Naive thymus-derived CD4-positive, alpha-beta T cell (primary cell): ENCODE measurements around the gene WBP2NL. TPM values are rescaled to one million over a fixed set of nuclear protein-coding genes. Genes with fewer than 3 reads are reported as not detected.
A peak's percentile ranks its signal among the peaks of the same experiment; 100 is the strongest.

Source experiments
- ATAC-seq: fragments of 150-1000 bp; cut with Tn5 transposase; 2 replicates; pipeline ENCODE4 v1.10.0; 2021; ENCODE audit warnings: mild to moderate bottlenecking, moderate library complexity
- CTCF ChIA-PET: fragments of 350-600 bp; sonication (Branson Sonifier 250); formaldehyde crosslinking; loops from one replicate; lab custom pipeline; 2021; ENCODE audit warnings: antibody characterized with exemption; lab: Charles Lee
- POLR2A ChIA-PET: fragments of 350-600 bp; sonication (Branson Sonifier 250); formaldehyde crosslinking; loops from one replicate; lab custom pipeline; 2021; ENCODE audit warnings: antibody characterized with exemption, inconsistent platforms; lab: Charles Lee
- DNase-seq, 9 donors: peaks; one replicate each; pipeline versions ENCODE4 v3.0.0 to v3.0.0-alpha.2; 2020 to 2022; ENCODE audit warnings: mixed read lengths in 1 of 9
- H3K27ac ChIP-seq: one replicate; pipeline ENCODE4 v1.7.0; 2013; ENCODE audit warnings: mild to moderate bottlenecking, low read depth, low read length, moderate library complexity
- H3K27me3 ChIP-seq, 2 donors: one replicate each; pipeline ENCODE4 v1.7.0; 2013; ENCODE audit warnings: low read length in 2 of 2, mild to moderate bottlenecking in 2 of 2, moderate library complexity in 2 of 2; ENCODE audit not compliant: control insufficient read depth in 2 of 2, insufficient read depth in 2 of 2
- H3K36me3 ChIP-seq, 3 experiments: 1 replicate in 2 of 3; 2 replicates in 1 of 3; pipeline ENCODE4 v1.7.0; 2013; ENCODE audit warnings: low read length in 3 of 3, mild to moderate bottlenecking in 3 of 3, moderate library complexity in 1 of 3; ENCODE audit not compliant: insufficient read depth in 3 of 3, control insufficient read depth in 2 of 3
- H3K4me1 ChIP-seq, 2 donors: one replicate each; pipeline ENCODE4 v1.7.0; 2013; ENCODE audit warnings: low read length in 2 of 2, mild to moderate bottlenecking in 2 of 2, moderate library complexity in 1 of 2; ENCODE audit not compliant: control insufficient read depth in 2 of 2, insufficient read depth in 2 of 2
- H3K4me3 ChIP-seq: 2 replicates; pipeline ENCODE4 v1.7.0; 2013; ENCODE audit warnings: mild to moderate bottlenecking, low read length
- H3K9me3 ChIP-seq, 3 experiments: 1 replicate in 2 of 3; 2 replicates in 1 of 3; pipeline ENCODE4 v1.7.0; 2013; ENCODE audit warnings: low read length in 3 of 3; ENCODE audit not compliant: control insufficient read depth in 2 of 3
- H3K27ac Mint-ChIP-seq, 9 donors: one replicate each; pipeline ENCODE4 v1.8.0; 2020 to 2022; ENCODE audit warnings: mixed read lengths in 9 of 9, mild to moderate bottlenecking in 8 of 9, moderate library complexity in 5 of 9, inconsistent platforms in 2 of 9
- H3K27me3 Mint-ChIP-seq, 5 donors: one replicate each; pipeline ENCODE4 v1.8.0; 2021 to 2022; ENCODE audit warnings: mixed read lengths in 5 of 5, mild to moderate bottlenecking in 1 of 5
- H3K36me3 Mint-ChIP-seq, 5 donors: one replicate each; pipeline ENCODE4 v1.8.0; 2020 to 2022; ENCODE audit warnings: mixed read lengths in 5 of 5, mild to moderate bottlenecking in 3 of 5, inconsistent platforms in 1 of 5
- H3K4me1 Mint-ChIP-seq, 7 donors: one replicate each; pipeline ENCODE4 v1.8.0; 2020 to 2022; ENCODE audit warnings: mixed read lengths in 7 of 7, mild to moderate bottlenecking in 3 of 7, inconsistent platforms in 1 of 7
- H3K4me3 Mint-ChIP-seq, 10 donors: one replicate each; pipeline ENCODE4 v1.8.0; 2020 to 2022; ENCODE audit warnings: mild to moderate bottlenecking in 10 of 10, mixed read lengths in 10 of 10, moderate library complexity in 6 of 10, inconsistent platforms in 2 of 10
- H3K9me3 Mint-ChIP-seq, 11 donors: one replicate each; pipeline ENCODE4 v1.8.0; 2020 to 2022; ENCODE audit warnings: mixed read lengths in 11 of 11, mild to moderate bottlenecking in 4 of 11, inconsistent platforms in 1 of 11, moderate library complexity in 1 of 11
- intact Hi-C, 2 donors: fragments of 100-400 bp; cut with micrococcal nuclease; formaldehyde crosslinking; loops; one replicate each; pipeline ENCODE4 v1.15.1; 2023
- polyA plus RNA-seq, 2 donors: library from polyadenylated mRNA; unstranded; fragments of 300-500 nt; fragmentation: Illumina TruSeq; gene quantifications; one replicate each; pipeline ENCODE4 v1.2.3, GENCODE V29; 2021
- total RNA-seq, 6 experiments: library from RNA in 5 of 6; stranded (reverse) in 5 of 6; gene quantifications; 1 replicate in 5 of 6; 2 replicates in 1 of 6; pipeline ENCODE4 v1.2.3 and lab custom pipeline; 2021 to 2026

WBP2NL gene
- total and polyA plus RNA-seq, 7 experiments from 2014 or later: 0.43 to 5.7 (median 2.7) TPM; not detected in 1

DNA sequence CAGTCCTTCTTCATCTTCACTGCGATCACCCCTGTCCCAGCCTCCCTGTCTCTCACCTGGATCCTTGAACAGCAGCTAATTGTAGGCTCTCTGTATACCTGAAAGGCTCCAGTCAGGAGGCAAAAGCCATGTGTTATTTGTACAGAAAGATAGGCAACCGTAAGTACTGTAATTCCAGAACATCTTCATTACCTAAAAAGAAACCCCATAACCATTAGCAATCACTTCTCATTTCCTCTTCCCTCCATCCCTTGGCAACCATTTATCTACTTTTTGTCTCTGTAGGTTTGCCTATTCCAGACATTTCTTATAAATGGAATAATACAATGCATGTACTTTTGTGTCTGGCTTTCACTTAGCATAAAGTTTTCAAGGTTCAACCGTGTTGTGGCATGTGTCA lies 54.2 kb downstream of the WBP2NL start:
- H3K27ac Mint-ChIP-seq: peak overlapping the region in 2 of 9 donors; percentile 16 to 24
- no peaks in the 10 kb centered on the region for H3K4me1 ChIP-seq
- CTCF ChIA-PET: no interaction called here

GRCh38 chr22:42056757-42057511 lies 58.3 kb downstream of the WBP2NL start:
- Mint-ChIP-seq H3K27ac (no peak overlapping the region), H3K36me3 (peaks cover 18 to 51% (median 34%) of the 10 kb centered on the region in 5 donors), H3K9me3 (peaks cover 5 to 23% (median 12%) of the 10 kb centered on the region in 11 donors), H3K4me3 (no peak overlapping the region), H3K27me3 (no peaks in the 10 kb centered on the region), H3K4me1 (peaks cover 0 to 2% (median 0%) of the 10 kb centered on the region in 7 donors)
- Histone ChIP-seq H3K4me3 (no peak overlapping the region), H3K9me3 (peaks cover 0 to 8% (median 4%) of the 10 kb centered on the region in 3 experiments), H3K4me1 (no peaks in the 10 kb centered on the region), H3K36me3 (peaks cover 0 to 30% (median 2%) of the 10 kb centered on the region in 3 experiments), H3K27ac (no peak overlapping the region), H3K27me3 (no peaks in the 10 kb centered on the region)
- intact Hi-C loops: no loop called here
- DNase-seq: no peak
- no peak for ATAC-seq
- CTCF ChIA-PET: no interaction called here
- POLR2A ChIA-PET: interaction anchor here (1.2 kb wide), 1 partner anchor 34 kb away, joined by 4 read pairs; the partner anchor contains the start of gene NDUFA6

More for the DNA sequence above, 54.2 kb downstream of the WBP2NL start:
- Histone ChIP-seq H3K36me3 (no peaks in the 10 kb centered on the region), H3K27me3 (no peaks in the 10 kb centered on the region), H3K4me3 (no peak overlapping the region), H3K27ac (no peak overlapping the region), H3K9me3 (peaks cover 0 to 8% (median 4%) of the 10 kb centered on the region in 3 experiments)
- POLR2A ChIA-PET: no interaction called here
- DNase-seq (no peak), ATAC-seq (no peak)
- Mint-ChIP-seq H3K4me3 (no peak overlapping the region), H3K36me3 (peaks cover 8 to 17% (median 9%) of the 10 kb centered on the region in 5 donors), H3K9me3 (peaks cover 0 to 19% (median 11%) of the 10 kb centered on the region in 11 donors), H3K27me3 (no peaks in the 10 kb centered on the region), H3K4me1 (peaks cover 0 to 2% (median 0%) of the 10 kb centered on the region in 7 donors)
- intact Hi-C loops: no loop called here

DNA sequence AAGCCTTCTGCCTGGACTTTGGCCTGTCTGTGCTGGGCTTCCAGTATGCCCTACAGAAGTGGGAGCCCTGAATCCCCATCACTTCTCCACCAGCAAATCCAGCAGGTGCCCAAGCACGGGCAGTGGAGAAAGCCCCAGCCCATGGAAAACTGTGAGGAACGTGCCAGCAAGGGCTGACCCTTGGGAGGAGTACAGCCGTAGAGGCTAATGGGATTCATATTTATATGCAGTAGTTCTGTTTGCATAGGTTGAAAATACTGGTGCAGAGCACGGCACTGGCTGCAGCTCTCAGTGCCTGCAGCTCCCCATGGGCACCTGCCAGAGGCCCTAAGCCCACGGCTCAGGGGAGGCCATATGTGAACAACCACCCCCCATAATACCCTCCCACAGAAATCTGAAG lies 61.9 kb downstream of the WBP2NL start:
- ATAC-seq (no peak), DNase-seq (no peak)
- Histone ChIP-seq H3K4me1 (no peaks in the 10 kb centered on the region), H3K27ac (no peak overlapping the region), H3K27me3 (no peaks in the 10 kb centered on the region), H3K36me3 (peaks cover 0 to 54% (median 9%) of the 10 kb centered on the region in 3 experiments), H3K9me3 (peaks cover 0 to 8% (median 4%) of the 10 kb centered on the region in 3 experiments), H3K4me3 (no peak overlapping the region)
- intact Hi-C loops: no loop called here
- ChIA-PET POLR2A (no interaction called here), CTCF (no interaction called here)
- Mint-ChIP-seq H3K36me3 (peaks cover 18 to 72% (median 51%) of the 10 kb centered on the region in 5 donors), H3K4me3 (no peak overlapping the region), H3K27me3 (no peaks in the 10 kb centered on the region), H3K27ac (no peak overlapping the region), H3K9me3 (peaks cover 5 to 23% (median 12%) of the 10 kb centered on the region in 11 donors), H3K4me1 (no peaks in the 10 kb centered on the region)

GRCh38 chr22:42061041-42061440 lies 62.5 kb downstream of the WBP2NL start:
- DNase-seq: no peak
- H3K36me3 Mint-ChIP-seq: peaks cover 18 to 73% (median 51%) of the 10 kb centered on the region in 5 donors

GRCh38 chr22:42062506-42063170 lies 64.0 kb downstream of the WBP2NL start:
- ATAC-seq (no peak), DNase-seq (no peak)
- no peak overlapping the region for H3K4me3 Mint-ChIP-seq
- peaks cover 10 to 65% (median 46%) of the 10 kb centered on the region in 5 donors for H3K36me3 Mint-ChIP-seq
- H3K36me3 ChIP-seq: peaks cover 0 to 75% (median 9%) of the 10 kb centered on the region in 3 experiments
- ChIA-PET POLR2A (interaction anchor here (1.0 to 1.4 kb wide), 2 partner anchors 13 to 17 kb away, joined by 3 read pairs; partner anchors contain the start of gene SMDT1), CTCF (interaction anchor here (0.6 kb wide), 1 partner anchor 156 kb away, joined by 3 read pairs; no protein-coding TSS in a partner anchor)
- H3K27me3 ChIP-seq: no peaks in the 10 kb centered on the region
- H3K4me1 ChIP-seq: no peaks in the 10 kb centered on the region
- H3K4me3 ChIP-seq: no peak overlapping the region
- no peaks in the 10 kb centered on the region for H3K9me3 ChIP-seq
- H3K27ac ChIP-seq: no peak overlapping the region
- H3K27ac Mint-ChIP-seq: no peak overlapping the region
- H3K9me3 Mint-ChIP-seq: peaks cover 0 to 7% (median 3%) of the 10 kb centered on the region in 11 donors
- intact Hi-C loops: no loop called here
- no peaks in the 10 kb centered on the region for H3K27me3 Mint-ChIP-seq
- peaks cover 0 to 3% (median 0%) of the 10 kb centered on the region in 7 donors for H3K4me1 Mint-ChIP-seq

More at GRCh38 chr22:42061041-42061440, 62.5 kb downstream of the WBP2NL start:
- Histone ChIP-seq H3K4me1 (no peaks in the 10 kb centered on the region), H3K27ac (no peak overlapping the region), H3K9me3 (peaks cover 0 to 8% (median 4%) of the 10 kb centered on the region in 3 experiments), H3K36me3 (peaks cover 0 to 59% (median 9%) of the 10 kb centered on the region in 3 experiments), H3K27me3 (no peaks in the 10 kb centered on the region), H3K4me3 (no peak overlapping the region)
- ChIA-PET CTCF (interaction anchor here (0.6 kb wide), 1 partner anchor 206 kb away, joined by 3 read pairs; no protein-coding TSS in a partner anchor), POLR2A (interaction anchor here (1.4 kb wide), 1 partner anchor 19 kb away, joined by 3 read pairs; the partner anchor contains the start of gene SMDT1)
- H3K9me3 Mint-ChIP-seq: peaks cover 5 to 23% (median 12%) of the 10 kb centered on the region in 11 donors
- no peaks in the 10 kb centered on the region for H3K4me1 Mint-ChIP-seq
- no peak overlapping the region for H3K27ac Mint-ChIP-seq
- no peak for ATAC-seq
- intact Hi-C loops: no loop called here
- H3K27me3 Mint-ChIP-seq: no peaks in the 10 kb centered on the region
- H3K4me3 Mint-ChIP-seq: no peak overlapping the region

DNA sequence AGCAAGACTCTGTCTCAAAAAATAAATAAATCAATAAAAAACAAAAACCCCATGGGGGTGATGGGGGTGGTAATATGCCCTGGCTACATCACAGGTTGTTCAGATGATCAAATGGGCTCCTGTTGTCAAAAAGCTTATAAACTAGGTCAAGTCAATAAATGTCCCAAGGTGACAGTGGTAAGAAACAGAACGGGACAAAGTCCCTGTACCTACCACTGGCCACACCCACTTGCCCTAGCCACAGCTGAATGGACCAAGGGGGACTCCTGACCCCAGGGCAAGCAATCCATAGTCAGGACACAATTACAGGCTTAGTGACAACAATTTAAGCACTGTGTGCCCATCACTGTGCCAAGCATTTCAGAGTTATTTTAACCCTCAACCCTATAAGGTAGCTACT lies 66.0 kb downstream of the WBP2NL start:
- Histone ChIP-seq H3K27me3 (no peaks in the 10 kb centered on the region), H3K4me3 (no peak overlapping the region), H3K4me1 (peaks cover under 1 to 2% of the 10 kb centered on the region in 2 donors), H3K27ac (no peak overlapping the region), H3K36me3 (peaks cover 0 to 74% (median 9%) of the 10 kb centered on the region in 3 experiments), H3K9me3 (no peaks in the 10 kb centered on the region)
- ChIA-PET CTCF (no interaction called here), POLR2A (no interaction called here)
- Mint-ChIP-seq H3K4me1 (peaks cover 0 to 19% (median 1%) of the 10 kb centered on the region in 7 donors), H3K27me3 (no peaks in the 10 kb centered on the region), H3K4me3 (no peak overlapping the region), H3K36me3 (peaks cover 6 to 46% (median 31%) of the 10 kb centered on the region in 5 donors), H3K27ac (peak overlapping the region in 1 of 9 donors; percentile 89), H3K9me3 (no peaks in the 10 kb centered on the region)
- DNase-seq (no peak), ATAC-seq (no peak)
- intact Hi-C loops: no loop called here
